Measurements from ENCODE around the gene OR52E5.
A peak's percentile ranks its signal among the peaks of the same experiment; 100 is the strongest.

The OR52E5 gene

GRCh38 chr11:5923794-5924193 is 30.8 kb downstream of the OR52E5 start:
- H3K9ac ChIP-seq (ENCODE audit: low read length) = no peak overlapping the region

GRCh38 chr11:5928271-5928670 is 35.3 kb downstream of the OR52E5 start:
- no peak overlapping the region for H2AK5ac ChIP-seq (ENCODE audit: low read length)

More at GRCh38 chr11:5923794-5924193, 30.8 kb downstream of the OR52E5 start:
- Histone ChIP-seq H3K23ac (ENCODE audit: low read length) (no peak overlapping the region), H3K4me2 (ENCODE audit: low read length) (no peak overlapping the region), H3K27me3 (ENCODE audit: insufficient read depth, low read length) (no peaks in the 10 kb centered on the region), H3K14ac (ENCODE audit: low read length) (no peak overlapping the region), H3K4me1 (ENCODE audit: control insufficient read depth in 1 of 2, insufficient read depth in 2 of 2, low read length in 2 of 2) (no peaks in the 10 kb centered on the region), H4K91ac (ENCODE audit: low read depth, low read length) (no peak overlapping the region), H3K9me3 (ENCODE audit: insufficient read depth, low read depth, low read length) (no peaks in the 10 kb centered on the region), H3K79me2 (ENCODE audit: control insufficient read depth, insufficient read depth, low read length, poor library complexity) (no peaks in the 10 kb centered on the region), H3K4me3 (ENCODE audit: low read depth, low read length) (no peak overlapping the region), H3K79me1 (ENCODE audit: low read length) (no peaks in the 10 kb centered on the region), H2BK5ac (ENCODE audit: low read depth, low read length, poor library complexity) (no peak overlapping the region), H3K18ac (ENCODE audit: low read length) (no peak overlapping the region), H2BK12ac (ENCODE audit: low read length) (no peak overlapping the region), H2AFZ (ENCODE audit: insufficient read depth, low read length, poor library complexity) (no peak overlapping the region), H2AK5ac (ENCODE audit: low read length) (no peak overlapping the region), H3K36me3 (ENCODE audit: control insufficient read depth in 1 of 2, insufficient read depth in 2 of 2, low read length in 2 of 2) (no peaks in the 10 kb centered on the region), H4K12ac (ENCODE audit: low read depth, low read length) (no peak overlapping the region), H2BK120ac (ENCODE audit: insufficient read depth, low read length, poor library complexity) (no peak overlapping the region), H3K27ac (ENCODE audit: low read depth, low read length) (no peak overlapping the region), H3K4ac (ENCODE audit: low read depth, low read length) (no peak overlapping the region), H4K8ac (ENCODE audit: low read depth, low read length) (no peak overlapping the region)
- DNase-seq = peak; percentile 21 to 35

GRCh38 chr11:5928811-5929210 is 35.8 kb downstream of the OR52E5 start:
- H3K4me2 ChIP-seq (ENCODE audit: low read length) = no peak overlapping the region
- no peak for DNase-seq
- H3K27ac ChIP-seq (ENCODE audit: low read depth, low read length) = no peak overlapping the region
- WGBS (ENCODE audit: extremely low coverage, insufficient coverage, insufficient read length) = no CpG with 5 or more reads among the region's 15 CpGs
- no peak overlapping the region for H4K91ac ChIP-seq (ENCODE audit: low read depth, low read length)
- no peaks in the 10 kb centered on the region for H3K79me1 ChIP-seq (ENCODE audit: low read length)
- no peak overlapping the region for H2BK12ac ChIP-seq (ENCODE audit: low read length)
- no peak overlapping the region for H3K4ac ChIP-seq (ENCODE audit: low read depth, low read length)
- no peaks in the 10 kb centered on the region for H3K79me2 ChIP-seq (ENCODE audit: control insufficient read depth, insufficient read depth, low read length, poor library complexity)
- no peak overlapping the region for H4K8ac ChIP-seq (ENCODE audit: low read depth, low read length)
- no peak overlapping the region for H2AFZ ChIP-seq (ENCODE audit: insufficient read depth, low read length, poor library complexity)
- H3K14ac ChIP-seq (ENCODE audit: low read length) = no peak overlapping the region
- H2BK5ac ChIP-seq (ENCODE audit: low read depth, low read length, poor library complexity) = no peak overlapping the region
- no peaks in the 10 kb centered on the region for H3K4me1 ChIP-seq (ENCODE audit: control insufficient read depth in 1 of 2, insufficient read depth in 2 of 2, low read length in 2 of 2)
- H3K4me3 ChIP-seq (ENCODE audit: low read depth, low read length) = no peak overlapping the region
- no peaks in the 10 kb centered on the region for H3K27me3 ChIP-seq (ENCODE audit: insufficient read depth, low read length)
- no peak overlapping the region for H2AK5ac ChIP-seq (ENCODE audit: low read length)
- H3K9ac ChIP-seq (ENCODE audit: low read length) = no peak overlapping the region
- H3K36me3 ChIP-seq (ENCODE audit: control insufficient read depth in 1 of 2, insufficient read depth in 2 of 2, low read length in 2 of 2) = no peaks in the 10 kb centered on the region
- peaks cover 10% of the 10 kb centered on the region for H3K9me3 ChIP-seq (ENCODE audit: insufficient read depth, low read depth, low read length)
- no peak overlapping the region for H3K23ac ChIP-seq (ENCODE audit: low read length)
- no peak overlapping the region for H2BK120ac ChIP-seq (ENCODE audit: insufficient read depth, low read length, poor library complexity)
- no peak overlapping the region for H4K12ac ChIP-seq (ENCODE audit: low read depth, low read length)
- H3K18ac ChIP-seq (ENCODE audit: low read length) = no peak overlapping the region

More at GRCh38 chr11:5928271-5928670, 35.3 kb downstream of the OR52E5 start:
- Histone ChIP-seq H3K9me3 (ENCODE audit: insufficient read depth, low read depth, low read length) (peaks cover 10% of the 10 kb centered on the region), H2BK5ac (ENCODE audit: low read depth, low read length, poor library complexity) (no peak overlapping the region), H2BK120ac (ENCODE audit: insufficient read depth, low read length, poor library complexity) (no peak overlapping the region), H4K91ac (ENCODE audit: low read depth, low read length) (no peak overlapping the region), H3K4me3 (ENCODE audit: low read depth, low read length) (no peak overlapping the region), H3K79me2 (ENCODE audit: control insufficient read depth, insufficient read depth, low read length, poor library complexity) (no peaks in the 10 kb centered on the region), H3K4me2 (ENCODE audit: low read length) (no peak overlapping the region), H4K12ac (ENCODE audit: low read depth, low read length) (no peak overlapping the region), H3K27ac (ENCODE audit: low read depth, low read length) (no peak overlapping the region), H3K4ac (ENCODE audit: low read depth, low read length) (no peak overlapping the region), H3K23ac (ENCODE audit: low read length) (no peak overlapping the region), H4K8ac (ENCODE audit: low read depth, low read length) (no peak overlapping the region), H3K79me1 (ENCODE audit: low read length) (no peaks in the 10 kb centered on the region), H2BK12ac (ENCODE audit: low read length) (no peak overlapping the region), H3K9ac (ENCODE audit: low read length) (no peak overlapping the region), H3K27me3 (ENCODE audit: insufficient read depth, low read length) (no peaks in the 10 kb centered on the region), H3K36me3 (ENCODE audit: control insufficient read depth in 1 of 2, insufficient read depth in 2 of 2, low read length in 2 of 2) (no peaks in the 10 kb centered on the region), H3K14ac (ENCODE audit: low read length) (no peak overlapping the region), H3K4me1 (ENCODE audit: control insufficient read depth in 1 of 2, insufficient read depth in 2 of 2, low read length in 2 of 2) (no peaks in the 10 kb centered on the region), H3K18ac (ENCODE audit: low read length) (no peak overlapping the region), H2AFZ (ENCODE audit: insufficient read depth, low read length, poor library complexity) (no peak overlapping the region)
- DNase-seq = no peak
- WGBS (ENCODE audit: extremely low coverage, insufficient coverage, insufficient read length) = no CpG with 5 or more reads among the region's 17 CpGs

- Histone ChIP-seq H3K4me3 (ENCODE audit: low read depth, low read length) (no peak overlapping the region), H3K18ac (ENCODE audit: low read length) (no peak overlapping the region), H3K9ac (ENCODE audit: low read length) (no peak overlapping the region), H2AFZ (ENCODE audit: insufficient read depth, low read length, poor library complexity) (no peak overlapping the region), H3K27ac (ENCODE audit: low read depth, low read length) (no peak overlapping the region), H3K4ac (ENCODE audit: low read depth, low read length) (no peak overlapping the region), H3K4me1 (ENCODE audit: control insufficient read depth in 1 of 2, insufficient read depth in 2 of 2, low read length in 2 of 2) (no peaks in the 10 kb centered on the region), H4K8ac (ENCODE audit: low read depth, low read length) (no peak overlapping the region), H2BK12ac (ENCODE audit: low read length) (no peak overlapping the region), H3K23ac (ENCODE audit: low read length) (no peak overlapping the region), H3K14ac (ENCODE audit: low read length) (no peak overlapping the region), H3K36me3 (ENCODE audit: control insufficient read depth in 1 of 2, insufficient read depth in 2 of 2, low read length in 2 of 2) (no peaks in the 10 kb centered on the region), H2BK120ac (ENCODE audit: insufficient read depth, low read length, poor library complexity) (no peak overlapping the region), H2BK5ac (ENCODE audit: low read depth, low read length, poor library complexity) (no peak overlapping the region), H3K9me3 (ENCODE audit: insufficient read depth, low read depth, low read length) (peaks cover 10% of the 10 kb centered on the region), H4K91ac (ENCODE audit: low read depth, low read length) (no peak overlapping the region), H3K79me1 (ENCODE audit: low read length) (no peaks in the 10 kb centered on the region), H4K12ac (ENCODE audit: low read depth, low read length) (no peak overlapping the region), H2AK5ac (ENCODE audit: low read length) (no peak overlapping the region), H3K4me2 (ENCODE audit: low read length) (no peak overlapping the region), H3K79me2 (ENCODE audit: control insufficient read depth, insufficient read depth, low read length, poor library complexity) (no peaks in the 10 kb centered on the region), H3K27me3 (ENCODE audit: insufficient read depth, low read length) (no peaks in the 10 kb centered on the region)
- WGBS (ENCODE audit: extremely low coverage, insufficient coverage, insufficient read length) = no CpG with 5 or more reads among the region's 31 CpGs
- DNase-seq = no peak
Measured at GRCh38 chr11:5929571-5930368, 36.8 kb downstream of the OR52E5 start.
